Spleen (tissue), 11 donors: ENCODE data around the gene MCC. TPM values are rescaled to one million over a fixed set of nuclear protein-coding genes. Genes with fewer than 3 reads are reported as not detected.

Experiments
- DNase-seq: peaks from one replicate; pipeline ENCODE4 v3.0.0-alpha.2; 2020
- H3K27ac ChIP-seq, 8 donors: fragments of 200-600 bp; sonication (generic) in 7 of 8; 1 replicate in 4 of 8; 2 replicates in 4 of 8; pipeline versions ENCODE4 v1.5.0 to v1.8.0; 2016 to 2021; ENCODE audit warnings: inconsistent platforms in 4 of 8, mild to moderate bottlenecking in 4 of 8, moderate library complexity in 1 of 8
- H3K27me3 ChIP-seq, 7 donors: fragments of 200-600 bp; sonication (generic) in 6 of 7; replicated peaks in 1 of 7; 1 replicate in 4 of 7; 2 replicates in 3 of 7; pipeline versions ENCODE4 v1.5.0 to v1.8.0; 2016 to 2021; ENCODE audit warnings: inconsistent platforms in 3 of 7, mild to moderate bottlenecking in 1 of 7
- H3K36me3 ChIP-seq, 6 donors: fragments of 200-600 bp; sonication (generic) in 5 of 6; 1 replicate in 4 of 6; 2 replicates in 2 of 6; pipeline versions ENCODE4 v1.5.0 to v1.8.0; 2016 to 2021; ENCODE audit warnings: inconsistent platforms in 2 of 6
- H3K4me1 ChIP-seq, 6 donors: fragments of 200-600 bp; sonication (generic) in 5 of 6; 1 replicate in 3 of 6; 2 replicates in 3 of 6; pipeline versions ENCODE4 v1.5.0 to v1.8.0; 2016 to 2021; ENCODE audit warnings: inconsistent platforms in 3 of 6
- H3K4me3 ChIP-seq, 8 donors: fragments of 200-600 bp; sonication (generic) in 7 of 8; 1 replicate in 4 of 8; 2 replicates in 4 of 8; pipeline versions ENCODE4 v1.5.0 to v1.8.0; 2016 to 2021; ENCODE audit warnings: inconsistent platforms in 4 of 8, mild to moderate bottlenecking in 4 of 8, moderate library complexity in 2 of 8
- H3K9me3 ChIP-seq, 8 donors: fragments of 200-600 bp; sonication (generic) in 7 of 8; 1 replicate in 4 of 8; 2 replicates in 4 of 8; pipeline versions ENCODE4 v1.5.0 to v1.8.0; 2016 to 2021; ENCODE audit warnings: inconsistent platforms in 4 of 8
- CTCF ChIP-seq, 11 experiments: fragments of 200-600 bp in 7 of 11; fragments of 450-650 bp in 4 of 11; sonication (generic) in 4 of 11; IDR thresholded peaks in 8 of 11; conservative IDR thresholded peaks in 3 of 11; 1 replicate in 7 of 11; 2 replicates in 4 of 11; pipeline versions ENCODE4 v1.4.0 to v1.8.0; 2016 to 2021; ENCODE audit warnings: antibody characterized with exemption in 11 of 11, inconsistent platforms in 4 of 11, mild to moderate bottlenecking in 1 of 11
- POLR2A ChIP-seq, 3 donors: fragments of 450-650 bp; IDR thresholded peaks; one replicate each; pipeline ENCODE4 v1.5.1; 2017; ENCODE audit warnings: antibody characterized with exemption in 3 of 3, mild to moderate bottlenecking in 1 of 3
- POLR2AphosphoS5 ChIP-seq, 3 donors: sonication (generic); formaldehyde crosslinking; IDR thresholded peaks; one replicate each; pipeline ENCODE4 v1.5.1; 2017; ENCODE audit warnings: antibody characterized with exemption in 3 of 3
- whole genome bisulfite sequencing, 5 donors: extraction: QIAGEN DNeasy Blood & Tissue Kit in 3 of 5; methylation state at CpG; one replicate each; pipeline versions ENCODE4 v1.1.5 to v1.1.7; 2013 to 2018; 5-methylcytosine and 5-hydroxymethylcytosine counted together
- intact Hi-C: fragments of 100-400 bp; cut with DNase I; formaldehyde crosslinking; loops from one replicate; pipeline ENCODE4 v1.15.0; 2023; ENCODE audit warnings: low total_unique reads
- polyA plus RNA-seq, 3 donors: library from polyadenylated mRNA; stranded (reverse); fragments of 200-250 nt; gene quantifications; one replicate each; pipeline ENCODE4 v1.2.1, GENCODE V29; 2013
- total RNA-seq, 7 donors: library from RNA; depleted of rRNA in 3 of 7; stranded (reverse); fragments of >200 nt in 3 of 7; fragmentation: NEBNext Ultra II Directional in 4 of 7; extraction: Animal tissue kit (Norgen Biotek cat#: 25700) in 4 of 7; gene quantifications; one replicate each; pipeline versions ENCODE4 v1.1.0 to v1.2.1, GENCODE V29; 2016 to 2021
- donor health status: healthy with polysubstance abuse.
- donor health status: DM: no; HTN: no; CAD: no; lungs with moderate emphysema.
- donor health status: DM: no; HTN: no; CAD: no.
- donor health status: Bipolar disorder and iron deficiency.
- donor health status: healthy.
- donor health status: DM: no; HTN: no; CAD: no.
- donor health status: DM: yes; HTN: yes; CAD: no.

The MCC gene
- total and polyA plus RNA-seq, 10 donors = 1.3 to 32.8 (median 15.8) TPM

- Histone ChIP-seq H3K36me3 (no peaks in the 10 kb centered on the region), H3K27me3 (peaks cover 0 to 26% (median 0%) of the 10 kb centered on the region in 7 donors), H3K27ac (no peak overlapping the region), H3K4me1 (peaks cover 11 to 21% (median 16%) of the 10 kb centered on the region in 6 donors), H3K4me3 (no peak overlapping the region), H3K9me3 (no peaks in the 10 kb centered on the region)
- intact Hi-C loops = no loop called here
- 11 to 31% (median 19%) methylated on average over 2 of the region's 2 CpGs for WGBS, 5 donors
- no peak for TF ChIP-seq POLR2A (IDR thresholded peaks at IDR 0.05)
- TF ChIP-seq POLR2AphosphoS5 (IDR thresholded peaks at IDR 0.05) = no peak
- TF ChIP-seq CTCF (IDR thresholded peaks at IDR 0.05 in 8 of 11, conservative IDR thresholded peaks at IDR 0.05 in 3 of 11) = no peak
- DNase-seq = no peak
Measured at GRCh38 chr5:113378514-113378913, 109.7 kb downstream of the MCC start.

DNA sequence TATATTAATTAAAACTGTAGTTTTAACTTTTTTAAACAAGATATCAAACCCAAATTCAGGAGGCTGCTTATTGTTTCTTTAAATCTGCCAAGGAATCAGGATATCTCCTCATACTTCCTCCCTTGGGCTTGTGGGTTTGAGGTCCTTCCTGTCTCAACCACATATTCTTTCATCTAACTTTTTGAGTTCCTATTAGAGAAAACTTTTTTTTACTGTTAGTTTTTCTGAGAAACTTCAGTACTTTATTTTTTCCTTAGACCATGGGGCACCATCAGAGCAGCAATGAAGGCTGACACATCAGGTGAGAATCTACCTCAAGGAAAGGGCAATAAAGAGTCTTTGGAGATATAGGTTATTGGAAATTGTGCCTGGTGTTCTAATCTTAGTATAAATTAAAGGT lies 110.2 kb downstream of the MCC start:
- Histone ChIP-seq H3K27ac (no peak overlapping the region), H3K9me3 (no peaks in the 10 kb centered on the region), H3K4me3 (no peak overlapping the region), H3K27me3 (peaks cover 0 to 26% (median 0%) of the 10 kb centered on the region in 7 donors), H3K36me3 (no peaks in the 10 kb centered on the region), H3K4me1 (peaks cover 11 to 21% (median 16%) of the 10 kb centered on the region in 6 donors)
- DNase-seq = no peak
- no peak for TF ChIP-seq POLR2A (IDR thresholded peaks at IDR 0.05)
- no peak for TF ChIP-seq CTCF (IDR thresholded peaks at IDR 0.05 in 8 of 11, conservative IDR thresholded peaks at IDR 0.05 in 3 of 11)
- no peak for TF ChIP-seq POLR2AphosphoS5 (IDR thresholded peaks at IDR 0.05)
- intact Hi-C loops = no loop called here

- Histone ChIP-seq H3K9me3 (no peaks in the 10 kb centered on the region), H3K36me3 (no peaks in the 10 kb centered on the region), H3K27me3 (peaks cover 0 to 14% (median 0%) of the 10 kb centered on the region in 7 donors), H3K4me1 (peaks cover 11 to 21% (median 16%) of the 10 kb centered on the region in 6 donors), H3K4me3 (no peak overlapping the region), H3K27ac (no peak overlapping the region)
- 92 to 97% (median 94%) methylated on average over 3 of the region's 3 CpGs for WGBS, 5 donors
- TF ChIP-seq CTCF (IDR thresholded peaks at IDR 0.05 in 8 of 11, conservative IDR thresholded peaks at IDR 0.05 in 3 of 11) = no peak
- TF ChIP-seq POLR2A (IDR thresholded peaks at IDR 0.05) = no peak
- no peak for TF ChIP-seq POLR2AphosphoS5 (IDR thresholded peaks at IDR 0.05)
- no peak for DNase-seq
- intact Hi-C loops = no loop called here
Measured at GRCh38 chr5:113376640-113377039, 111.6 kb downstream of the MCC start.

DNA sequence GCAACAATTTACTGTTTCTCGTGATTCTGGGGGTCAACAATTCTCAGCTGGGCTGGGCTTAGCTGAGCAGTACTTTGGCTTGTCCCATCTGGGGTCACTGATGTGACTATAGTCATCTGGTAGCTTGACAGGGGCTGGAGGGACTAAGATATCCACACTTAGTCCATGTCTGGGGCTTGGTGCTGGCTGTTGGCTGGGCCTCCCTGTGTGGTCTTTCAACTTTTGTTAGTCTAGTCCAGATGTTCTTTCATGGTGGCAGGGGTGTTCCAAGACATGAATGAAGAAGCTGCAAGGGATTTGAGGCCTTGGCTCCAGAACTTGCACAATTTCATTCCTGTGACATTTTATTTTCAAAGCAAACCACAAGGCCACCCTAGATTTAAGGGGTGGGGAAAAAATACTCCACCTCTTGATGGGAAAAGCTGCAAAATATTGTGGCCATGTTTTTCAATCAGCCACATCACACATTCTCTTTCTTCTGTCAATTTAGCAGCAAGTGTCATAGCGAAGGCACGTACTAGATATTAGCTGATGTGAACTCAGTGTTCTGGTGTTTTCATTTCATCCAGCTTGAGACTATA lies 112.7 kb downstream of the MCC start:
- TF ChIP-seq CTCF (IDR thresholded peaks at IDR 0.05 in 8 of 11, conservative IDR thresholded peaks at IDR 0.05 in 3 of 11) (no peak), POLR2A (IDR thresholded peaks at IDR 0.05) (no peak), POLR2AphosphoS5 (IDR thresholded peaks at IDR 0.05) (no peak)
- DNase-seq = no peak
- Histone ChIP-seq H3K4me3 (no peak overlapping the region), H3K36me3 (no peaks in the 10 kb centered on the region), H3K27ac (no peak overlapping the region), H3K4me1 (peaks cover 11 to 21% (median 16%) of the 10 kb centered on the region in 6 donors), H3K27me3 (peaks cover 0 to 4% (median 0%) of the 10 kb centered on the region in 7 donors), H3K9me3 (no peaks in the 10 kb centered on the region)
- intact Hi-C loops = no loop called here
- WGBS, 5 donors = 73 to 93% (median 87%) methylated on average over 3 of the region's 3 CpGs
